Neuron (in vitro differentiated cells): Measurements from ENCODE around the gene CIDEC.
A peak's percentile ranks its signal among the peaks of the same experiment; 100 is the strongest.
"Not testable (repeated sequence)": the region's sequence is repeated elsewhere in the genome, so short reads cannot be mapped to it uniquely, and the experiment has no call there.

ENCODE experiments used
- H2AFZ ChIP-seq: one replicate; pipeline ENCODE4 v1.6.1; 2013; ENCODE audit warnings: low read depth, mild to moderate bottlenecking, inconsistent platforms, low read length, moderate library complexity
- H3K27me3 ChIP-seq: one replicate; pipeline ENCODE4 v1.6.1; 2013; ENCODE audit warnings: low read length; ENCODE audit not compliant: insufficient read depth
- H3K36me3 ChIP-seq: one replicate; pipeline ENCODE4 v1.6.1; 2013; ENCODE audit warnings: low read length; ENCODE audit not compliant: insufficient read depth
- H3K4me1 ChIP-seq: one replicate; pipeline ENCODE4 v1.6.1; 2013; ENCODE audit warnings: low read length; ENCODE audit not compliant: insufficient read depth
- H3K4me3 ChIP-seq: 2 replicates; pipeline ENCODE4 v1.5.1; 2013; ENCODE audit warnings: mild to moderate bottlenecking, low read length, moderate library complexity
- H3K9me3 ChIP-seq: one replicate; pipeline ENCODE4 v1.6.1; 2013; ENCODE audit warnings: low read length

Gene CIDEC

DNA sequence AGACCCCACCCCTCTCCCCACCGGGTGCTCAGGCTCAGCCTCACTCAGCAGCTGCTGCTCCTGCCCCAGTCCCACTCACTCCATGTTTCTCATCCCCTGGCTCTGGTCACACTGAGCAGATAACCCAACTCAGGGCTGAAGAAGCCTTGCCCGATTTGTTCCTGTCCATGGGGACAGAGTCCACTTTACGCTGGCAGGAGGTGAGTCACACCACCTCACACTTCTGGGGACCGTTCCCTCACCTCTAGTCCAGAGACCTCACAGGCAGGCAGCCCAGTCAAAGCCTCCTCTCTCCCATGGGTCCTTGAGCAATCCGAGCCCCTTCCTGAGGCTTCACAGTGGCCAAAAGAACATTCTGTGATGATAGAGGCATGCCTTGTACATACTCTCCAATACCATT, 1.4 kb downstream of the CIDEC start:
- no peak overlapping the region for H3K4me3 ChIP-seq
- H3K9me3 ChIP-seq: no peaks in the 10 kb centered on the region

DNA sequence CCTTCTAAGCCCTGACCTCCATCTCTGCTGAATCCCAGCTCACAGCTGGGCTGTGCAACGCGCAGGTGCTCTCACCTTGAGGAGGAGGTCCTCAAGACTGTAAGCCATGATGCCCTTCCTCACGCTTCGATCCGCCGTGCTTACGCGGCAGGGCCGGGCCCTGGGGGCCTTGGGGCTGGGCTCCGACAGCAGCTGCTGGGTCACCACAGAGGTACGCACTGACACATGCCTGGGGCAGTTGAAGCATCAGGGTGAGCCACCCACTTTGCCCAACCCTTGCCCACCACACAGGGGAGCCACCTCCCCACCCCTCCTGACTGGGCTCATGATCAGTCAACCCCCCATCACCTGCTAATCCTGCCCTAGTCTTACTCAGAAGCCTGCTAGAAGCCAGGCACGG, 3.1 kb downstream of the CIDEC start:
- Histone ChIP-seq H2AFZ (no peak overlapping the region), H3K9me3 (no peaks in the 10 kb centered on the region), H3K27me3 (peaks cover 10% of the 10 kb centered on the region), H3K4me1 (no peaks in the 10 kb centered on the region), H3K36me3 (no peaks in the 10 kb centered on the region), H3K4me3 (no peak overlapping the region)

More for the DNA sequence above, 1.4 kb downstream of the CIDEC start:
- Histone ChIP-seq H3K36me3 (no peaks in the 10 kb centered on the region), H3K27me3 (peaks cover 10% of the 10 kb centered on the region), H3K4me1 (no peaks in the 10 kb centered on the region), H2AFZ (no peak overlapping the region)

DNA sequence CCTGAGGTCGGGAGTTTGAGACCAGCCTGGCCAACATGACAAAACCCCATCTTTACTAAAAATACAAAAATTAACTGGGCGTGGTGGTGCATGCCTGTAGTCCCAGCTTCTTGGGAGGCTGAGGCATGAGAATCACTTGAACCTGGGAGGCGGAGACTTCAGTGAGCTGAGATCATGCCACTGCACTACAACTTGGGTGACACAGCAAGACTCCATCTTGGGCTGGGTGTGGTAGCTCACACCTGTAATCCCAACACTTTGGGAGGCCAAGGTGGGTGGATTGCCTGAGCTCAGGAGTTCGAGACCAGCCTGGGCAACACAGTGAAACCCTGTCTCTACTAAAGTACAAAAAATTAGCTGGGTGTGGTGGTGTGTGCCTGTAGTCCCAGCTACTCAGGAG, 3.8 kb downstream of the CIDEC start:
- H3K4me1 ChIP-seq, H3K9me3 ChIP-seq, H3K27me3 ChIP-seq, H3K36me3 ChIP-seq, H3K4me3 ChIP-seq, H2AFZ ChIP-seq: not testable (repeated sequence)

DNA sequence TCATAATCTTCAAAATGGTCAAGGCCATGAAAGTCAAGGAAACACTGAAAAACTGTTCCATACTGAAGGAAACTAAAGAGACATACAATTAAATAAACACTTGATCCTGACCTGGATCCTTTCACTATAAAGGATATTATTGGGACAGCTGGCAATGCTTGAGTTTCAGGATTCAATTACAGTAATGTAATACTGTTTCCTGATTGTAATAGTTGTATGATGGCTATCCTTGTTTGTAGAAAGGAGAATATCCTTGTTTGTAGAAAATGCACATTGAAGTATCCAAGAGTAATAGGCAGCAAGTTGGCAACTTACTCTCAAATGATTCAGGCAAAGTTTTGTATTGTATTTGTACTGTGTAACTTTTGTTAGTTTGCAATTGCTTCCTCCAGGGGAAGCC, 4.6 kb downstream of the CIDEC start:
- Histone ChIP-seq H3K4me1 (no peaks in the 10 kb centered on the region), H3K27me3 (peaks cover 10% of the 10 kb centered on the region), H3K9me3 (no peaks in the 10 kb centered on the region), H3K36me3 (no peaks in the 10 kb centered on the region), H3K4me3 (no peak overlapping the region), H2AFZ (no peak overlapping the region)

DNA sequence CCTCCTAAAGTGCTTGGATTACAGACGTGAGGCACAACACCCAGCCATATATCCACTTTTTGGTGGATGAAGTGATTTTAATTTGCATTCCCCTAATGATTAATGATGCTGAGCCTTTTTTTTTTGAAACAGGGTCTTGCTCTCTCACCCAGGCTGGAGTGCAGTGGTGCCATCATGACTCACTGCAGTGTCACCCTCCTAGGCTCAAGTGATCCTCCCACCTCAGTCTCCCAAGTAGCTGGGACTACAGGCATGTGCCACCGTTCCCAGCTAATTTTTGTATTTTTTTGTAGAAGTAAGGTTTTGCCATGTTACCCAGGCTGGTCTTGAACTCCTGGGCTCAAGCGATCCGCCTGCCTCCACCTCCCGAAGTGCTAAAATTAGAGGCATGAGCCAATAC, 8.0 kb downstream of the CIDEC start:
- H2AFZ ChIP-seq, H3K4me1 ChIP-seq, H3K36me3 ChIP-seq: not testable (repeated sequence)

DNA sequence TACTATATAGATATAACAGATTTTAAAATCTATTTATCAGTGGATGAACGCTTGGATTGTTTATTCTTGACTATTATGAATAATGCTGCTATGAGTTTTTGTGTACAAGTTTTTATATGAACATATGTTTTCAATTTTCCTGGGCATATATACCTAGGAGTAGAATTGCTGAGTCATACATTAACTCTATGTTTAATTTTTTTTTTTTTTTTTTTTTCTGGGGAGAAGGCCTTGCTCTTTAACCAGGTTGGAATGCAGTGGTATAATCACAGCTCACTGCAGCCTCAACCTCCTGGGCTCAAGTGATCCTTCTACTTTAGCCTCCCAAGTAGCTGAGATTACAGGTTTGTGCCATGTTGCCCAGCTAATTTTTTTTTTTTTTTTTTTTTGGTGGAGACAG, 9.1 kb downstream of the CIDEC start:
- H2AFZ ChIP-seq: no peak overlapping the region
- no peaks in the 10 kb centered on the region for H3K9me3 ChIP-seq
- H3K27me3 ChIP-seq: peaks cover 2% of the 10 kb centered on the region
- no peaks in the 10 kb centered on the region for H3K4me1 ChIP-seq
- H3K4me3 ChIP-seq: no peak overlapping the region
- no peaks in the 10 kb centered on the region for H3K36me3 ChIP-seq

More for the DNA sequence above, 8.0 kb downstream of the CIDEC start:
- not testable (repeated sequence) for H3K9me3 ChIP-seq, H3K4me3 ChIP-seq, H3K27me3 ChIP-seq

DNA sequence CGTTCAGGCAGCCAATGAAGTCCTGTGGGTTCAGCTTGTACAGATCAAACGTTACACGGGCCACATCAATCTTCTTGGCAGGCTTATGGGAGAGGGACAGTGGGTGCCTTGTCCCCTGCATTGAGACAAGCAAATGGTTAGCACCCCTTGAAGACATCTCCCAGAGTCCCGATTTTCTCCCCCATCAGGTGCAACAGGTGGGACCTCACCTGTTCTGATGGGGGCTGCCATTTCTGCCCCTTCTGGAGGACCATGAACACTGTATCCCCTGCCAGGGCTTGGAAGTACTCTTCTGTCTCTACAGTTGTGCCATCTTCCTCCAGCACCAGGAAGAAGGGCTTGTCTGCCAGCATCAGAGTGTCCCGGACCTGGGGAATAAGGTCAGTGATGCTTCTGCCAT, 10.1 kb downstream of the CIDEC start:
- peaks cover 2% of the 10 kb centered on the region for H3K27me3 ChIP-seq
- H3K9me3 ChIP-seq: no peaks in the 10 kb centered on the region
- no peak overlapping the region for H2AFZ ChIP-seq
- no peaks in the 10 kb centered on the region for H3K4me1 ChIP-seq
- no peaks in the 10 kb centered on the region for H3K36me3 ChIP-seq
- no peak overlapping the region for H3K4me3 ChIP-seq

DNA sequence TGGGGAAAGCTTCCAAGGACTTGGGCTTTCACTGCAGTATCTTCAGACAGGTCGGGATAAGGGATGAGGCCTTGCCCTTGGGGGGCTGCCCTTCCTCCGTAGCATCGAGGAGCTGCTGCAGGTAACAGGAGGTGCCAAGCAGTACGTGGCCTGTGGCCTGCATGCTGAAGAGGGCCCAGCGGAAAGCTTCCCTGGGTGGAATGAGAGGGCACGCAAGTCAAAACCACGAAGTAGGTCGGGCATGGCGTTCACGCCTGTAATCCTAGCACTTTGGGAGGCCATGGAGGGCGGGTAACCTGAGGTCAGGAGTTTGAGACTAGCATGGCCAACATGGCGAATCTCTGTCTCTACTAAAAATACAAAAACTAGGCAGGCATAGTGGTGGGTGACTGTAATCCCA, 12.9 kb downstream of the CIDEC start:
- Histone ChIP-seq H3K9me3 (no peaks in the 10 kb centered on the region), H3K27me3 (peaks cover 8% of the 10 kb centered on the region), H3K36me3 (no peaks in the 10 kb centered on the region)

DNA sequence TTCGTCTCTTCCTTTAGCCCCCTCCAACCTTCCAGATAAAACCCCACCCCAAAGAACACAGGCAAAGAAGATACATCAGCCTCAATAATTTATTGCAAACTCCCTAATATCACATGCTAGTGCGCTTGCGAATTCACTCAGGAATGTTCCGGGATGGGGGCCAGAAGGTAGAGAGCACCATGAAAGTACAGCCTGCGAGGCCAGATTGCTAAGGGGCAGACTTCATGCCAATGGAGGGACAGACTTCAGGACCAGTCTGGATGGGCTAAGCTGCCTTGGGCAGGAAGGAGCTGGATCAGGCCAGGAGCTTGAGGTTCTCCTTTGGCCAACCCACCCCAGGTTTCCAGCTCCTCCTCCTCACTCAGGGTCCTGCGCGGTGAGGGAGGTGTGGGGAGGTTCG, 13.4 kb downstream of the CIDEC start:
- Histone ChIP-seq H2AFZ (no peak overlapping the region), H3K9me3 (no peaks in the 10 kb centered on the region), H3K4me3 (no peak overlapping the region), H3K36me3 (no peaks in the 10 kb centered on the region), H3K27me3 (peaks cover 8% of the 10 kb centered on the region), H3K4me1 (peaks cover 2% of the 10 kb centered on the region)

More for the DNA sequence above, 12.9 kb downstream of the CIDEC start:
- peaks cover 2% of the 10 kb centered on the region for H3K4me1 ChIP-seq
- H3K4me3 ChIP-seq: no peak overlapping the region
- H2AFZ ChIP-seq: no peak overlapping the region

DNA sequence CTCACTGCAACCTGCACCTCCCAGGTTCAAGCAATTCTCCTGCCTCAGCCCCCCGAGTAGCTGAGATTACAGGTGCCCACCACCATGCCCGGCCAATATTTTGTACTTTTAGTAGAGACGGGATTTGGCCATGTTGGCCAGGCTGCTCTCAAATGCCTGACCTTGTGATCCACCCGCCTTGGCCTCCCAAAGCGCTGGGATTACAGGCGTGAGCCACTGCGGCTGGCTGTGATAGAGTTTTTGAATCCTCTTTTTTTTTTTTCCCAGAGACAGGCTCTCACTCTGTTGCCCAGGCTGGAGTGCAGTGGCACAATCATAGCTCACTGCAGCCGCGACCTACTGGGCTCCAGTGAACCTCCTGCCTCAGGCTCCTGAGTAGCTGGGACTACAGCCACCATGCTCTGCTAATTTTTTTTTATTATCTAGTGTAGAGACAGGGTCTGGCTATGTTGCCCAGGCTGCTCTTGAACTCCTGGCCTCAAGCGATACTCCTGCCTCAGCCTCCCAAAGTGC, 14.9 kb downstream of the CIDEC start:
- H3K4me1 ChIP-seq, H3K36me3 ChIP-seq, H2AFZ ChIP-seq, H3K4me3 ChIP-seq, H3K9me3 ChIP-seq, H3K27me3 ChIP-seq: not testable (repeated sequence)

DNA sequence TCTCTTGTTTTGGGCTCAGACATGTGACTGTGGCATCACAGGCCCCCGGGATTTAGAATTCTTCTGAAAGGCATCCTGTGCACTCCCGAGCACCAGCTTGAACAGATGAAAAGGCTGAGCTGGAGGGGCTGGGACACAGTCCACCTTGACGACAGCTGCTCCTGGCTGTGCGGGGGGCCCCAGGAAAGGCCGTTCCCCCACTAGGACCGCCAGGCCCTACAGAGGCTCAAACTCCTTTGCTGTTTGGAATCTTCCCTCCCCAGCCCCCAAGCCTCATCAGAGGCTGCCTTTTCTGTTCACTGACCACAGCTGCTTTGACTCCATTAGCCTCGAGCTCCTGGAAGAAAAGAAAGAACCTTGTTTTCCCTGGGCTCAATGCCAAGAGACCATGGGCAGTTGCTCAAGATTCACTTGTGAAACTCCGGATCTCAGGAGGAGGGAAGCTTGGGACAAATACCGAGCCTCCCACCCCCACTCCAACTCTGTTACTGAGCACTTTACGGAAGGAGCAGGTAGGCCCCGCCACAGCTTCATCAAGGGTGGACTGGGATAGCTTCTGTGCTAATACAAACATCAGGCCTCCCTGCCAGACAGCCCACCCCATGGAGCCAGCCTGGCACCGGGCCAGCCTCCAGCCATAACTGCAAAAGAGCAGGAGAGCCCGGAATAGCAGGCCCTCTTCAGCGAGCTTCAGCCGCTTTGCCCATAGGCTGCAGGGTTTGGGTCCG, 15.7 kb downstream of the CIDEC start:
- Histone ChIP-seq H2AFZ (peak overlapping the region; percentile 17), H3K9me3 (peaks cover 3% of the 10 kb centered on the region), H3K4me1 (peaks cover 5% of the 10 kb centered on the region), H3K4me3 (no peak overlapping the region), H3K36me3 (no peaks in the 10 kb centered on the region), H3K27me3 (peaks cover 8% of the 10 kb centered on the region)

DNA sequence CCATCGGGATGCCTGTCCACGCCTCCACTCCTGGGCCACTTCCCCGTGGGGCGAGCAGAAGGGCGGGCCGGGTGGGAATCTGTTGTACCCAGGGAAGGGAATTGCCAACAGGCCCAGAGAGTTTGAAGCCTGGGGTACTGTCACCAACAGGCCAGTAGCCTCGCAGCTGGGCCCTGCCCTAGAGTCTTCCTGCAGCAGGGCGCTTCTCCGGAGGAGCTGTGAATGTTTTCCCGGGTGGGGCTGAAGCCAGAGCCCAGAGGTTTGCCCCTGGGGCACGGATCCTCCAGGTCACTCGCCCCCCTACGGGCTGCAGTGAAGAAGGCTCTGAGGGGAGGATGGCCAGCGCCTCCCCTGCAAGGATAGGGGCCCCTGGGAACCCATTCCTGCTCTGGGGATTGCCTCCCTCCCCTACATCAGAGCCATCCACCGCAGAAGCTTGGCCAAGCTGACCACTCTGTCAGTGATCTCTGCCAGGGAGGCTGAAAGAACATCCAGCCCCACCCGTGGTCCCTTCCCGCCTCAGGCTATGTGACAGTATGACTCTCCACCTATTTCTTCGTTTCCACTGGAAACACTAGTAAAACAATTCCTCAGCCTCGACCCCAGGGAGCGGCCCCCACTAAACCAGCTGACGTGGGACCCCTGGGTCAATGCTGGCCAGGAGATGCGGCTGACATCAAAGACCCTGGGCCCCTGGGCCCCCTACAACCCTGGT, 16.8 kb downstream of the CIDEC start:
- peaks cover 8% of the 10 kb centered on the region for H3K27me3 ChIP-seq
- H3K4me3 ChIP-seq: no peak overlapping the region
- H3K4me1 ChIP-seq: peaks cover 5% of the 10 kb centered on the region
- H2AFZ ChIP-seq: no peak overlapping the region
- no peaks in the 10 kb centered on the region for H3K36me3 ChIP-seq
- peaks cover 3% of the 10 kb centered on the region for H3K9me3 ChIP-seq

DNA sequence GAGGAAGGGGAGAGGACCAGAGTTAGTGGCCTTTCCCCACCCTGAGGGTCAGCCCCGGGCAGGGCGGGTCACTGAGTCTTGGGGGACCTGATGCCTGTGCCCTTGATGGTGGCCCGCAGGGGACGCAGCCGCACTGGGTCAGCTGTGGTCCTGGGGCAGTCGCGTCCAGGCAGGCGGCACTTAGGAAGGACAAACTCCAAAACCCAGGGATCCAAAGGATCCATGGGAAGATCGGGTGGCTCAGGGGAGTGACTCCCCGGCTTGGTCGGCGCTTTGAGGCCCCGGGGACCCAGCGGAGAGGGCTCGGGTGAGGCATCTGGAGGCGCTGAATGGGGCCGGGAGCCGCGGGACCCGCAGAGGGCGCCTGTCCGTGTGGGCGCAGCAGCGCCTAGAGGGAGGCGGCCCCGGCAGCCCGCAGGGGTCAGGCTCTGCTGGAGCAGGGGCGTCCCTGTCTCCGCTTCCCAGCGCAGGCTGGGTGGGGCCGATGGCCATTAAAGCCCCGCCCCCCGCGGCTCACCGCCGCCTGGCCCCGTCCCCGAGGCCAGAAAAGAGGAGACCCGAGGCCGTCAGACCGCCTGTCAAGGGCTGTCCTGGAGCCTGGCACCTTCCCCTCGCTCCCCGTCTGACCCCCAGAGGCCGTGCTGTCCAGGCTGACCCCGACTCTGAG, 17.5 kb downstream of the CIDEC start:
- H3K4me3 ChIP-seq: no peak overlapping the region

More for the DNA sequence above, 17.5 kb downstream of the CIDEC start:
- Histone ChIP-seq H3K9me3 (peaks cover 3% of the 10 kb centered on the region), H3K36me3 (no peaks in the 10 kb centered on the region), H3K27me3 (peaks cover 8% of the 10 kb centered on the region), H2AFZ (no peak overlapping the region), H3K4me1 (peaks cover 5% of the 10 kb centered on the region)
